ENCODE data around the gene NADSYN1.

DNA sequence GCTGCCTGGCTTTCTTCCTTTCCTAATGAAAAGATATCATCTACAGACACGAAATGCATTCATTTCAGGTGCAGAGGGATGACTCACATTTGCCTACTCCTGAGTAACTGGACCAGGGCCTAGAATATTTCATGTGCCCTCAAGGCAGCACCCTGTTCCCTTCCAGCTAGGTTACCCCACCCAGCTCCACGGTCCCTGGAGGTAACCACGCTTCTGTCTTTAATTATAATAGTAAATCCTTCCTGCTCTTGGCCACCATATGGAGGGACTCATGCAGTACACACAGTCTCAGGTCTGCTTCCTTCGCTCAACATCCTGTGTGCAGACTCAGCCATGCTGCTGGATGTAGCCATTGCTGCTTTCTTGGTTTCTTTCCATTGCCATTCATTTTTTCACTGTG, 27.1 kb upstream of the NADSYN1 start:
- no peak for TF ChIP-seq GATA2 (IDR thresholded peaks at IDR 0.05; ENCODE audit: low read depth, low read length)
- no peak for TF ChIP-seq GATA3 (IDR thresholded peaks at IDR 0.05; ENCODE audit: low read depth, low read length)
